CD4-positive, alpha-beta memory T cell (primary cell): ENCODE measurements around the gene THSD7A. TPM values are rescaled to one million over a fixed set of nuclear protein-coding genes. Genes with fewer than 3 reads are reported as not detected.

Experiments
- CTCF ChIA-PET: fragments of 350-600 bp; sonication (Branson Sonifier 250); formaldehyde crosslinking; loops from one replicate; lab custom pipeline; 2021; ENCODE audit warnings: inconsistent platforms; ENCODE audit not compliant: partially characterized antibody; lab: Charles Lee
- POLR2A ChIA-PET: fragments of 350-600 bp; sonication (Branson Sonifier 250); formaldehyde crosslinking; loops from one replicate; lab custom pipeline; 2021; ENCODE audit not compliant: partially characterized antibody; lab: Charles Lee
- DNase-seq, 5 donors: peaks; one replicate each; pipeline versions ENCODE4 v3.0.0 to v3.0.0-alpha.2; 2020 to 2022; ENCODE audit warnings: mixed read lengths in 1 of 5
- H3K27ac ChIP-seq: one replicate; pipeline ENCODE4 v1.7.0; 2013; ENCODE audit warnings: low read depth, low read length
- H3K27me3 ChIP-seq: 2 replicates; pipeline ENCODE4 v1.7.0; 2013; ENCODE audit warnings: mild to moderate bottlenecking, low read length, moderate library complexity; ENCODE audit not compliant: insufficient read depth
- H3K36me3 ChIP-seq: 2 replicates; pipeline ENCODE4 v1.7.0; 2013; ENCODE audit warnings: mild to moderate bottlenecking, low read length, moderate library complexity; ENCODE audit not compliant: insufficient read depth
- H3K4me1 ChIP-seq: 2 replicates; pipeline ENCODE4 v1.7.0; 2013; ENCODE audit warnings: mild to moderate bottlenecking, low read length, moderate library complexity; ENCODE audit not compliant: insufficient read depth
- H3K4me3 ChIP-seq, 2 donors: one replicate each; pipeline ENCODE4 v1.7.0; 2013; ENCODE audit warnings: low read length in 2 of 2, mild to moderate bottlenecking in 1 of 2
- H3K9me3 ChIP-seq, 2 donors: one replicate each; pipeline ENCODE4 v1.7.0; 2013; ENCODE audit warnings: low read length in 2 of 2, control low read depth in 1 of 2; ENCODE audit not compliant: control insufficient read depth in 1 of 2
- H3K27ac Mint-ChIP-seq, 7 donors: one replicate each; pipeline ENCODE4 v1.8.0; 2020 to 2021; ENCODE audit warnings: mixed read lengths in 7 of 7, mild to moderate bottlenecking in 6 of 7, inconsistent platforms in 3 of 7, moderate library complexity in 3 of 7
- H3K27me3 Mint-ChIP-seq, 2 donors: one replicate each; pipeline ENCODE4 v1.8.0; 2020 to 2021; ENCODE audit warnings: mixed read lengths in 2 of 2
- H3K36me3 Mint-ChIP-seq, 2 donors: one replicate each; pipeline ENCODE4 v1.8.0; 2020 to 2021; ENCODE audit warnings: mixed read lengths in 2 of 2, inconsistent platforms in 1 of 2, mild to moderate bottlenecking in 1 of 2
- H3K4me1 Mint-ChIP-seq, 4 donors: one replicate each; pipeline ENCODE4 v1.8.0; 2020 to 2021; ENCODE audit warnings: mixed read lengths in 4 of 4, mild to moderate bottlenecking in 1 of 4
- H3K4me3 Mint-ChIP-seq, 8 donors: one replicate each; pipeline ENCODE4 v1.8.0; 2020 to 2021; ENCODE audit warnings: mixed read lengths in 8 of 8, mild to moderate bottlenecking in 7 of 8, moderate library complexity in 6 of 8, inconsistent platforms in 3 of 8
- H3K9me3 Mint-ChIP-seq, 8 donors: one replicate each; pipeline ENCODE4 v1.8.0; 2020 to 2021; ENCODE audit warnings: mixed read lengths in 8 of 8, mild to moderate bottlenecking in 5 of 8, inconsistent platforms in 3 of 8, moderate library complexity in 1 of 8
- intact Hi-C: fragments of 100-400 bp; cut with micrococcal nuclease; formaldehyde crosslinking; loops from one replicate; pipeline ENCODE4 v1.15.1; 2023
- polyA plus RNA-seq, 2 donors: library from polyadenylated mRNA; unstranded; fragments of 300-500 nt; fragmentation: Illumina TruSeq; gene quantifications; one replicate each; pipeline ENCODE4 v1.2.3, GENCODE V29; 2021
- total RNA-seq, 2 experiments: library from RNA; stranded (reverse); gene quantifications; one replicate each; pipeline ENCODE4 v1.2.3, GENCODE V29; 2021

THSD7A gene
- total and polyA plus RNA-seq, 4 experiments from 2014 or later = not detected

DNA sequence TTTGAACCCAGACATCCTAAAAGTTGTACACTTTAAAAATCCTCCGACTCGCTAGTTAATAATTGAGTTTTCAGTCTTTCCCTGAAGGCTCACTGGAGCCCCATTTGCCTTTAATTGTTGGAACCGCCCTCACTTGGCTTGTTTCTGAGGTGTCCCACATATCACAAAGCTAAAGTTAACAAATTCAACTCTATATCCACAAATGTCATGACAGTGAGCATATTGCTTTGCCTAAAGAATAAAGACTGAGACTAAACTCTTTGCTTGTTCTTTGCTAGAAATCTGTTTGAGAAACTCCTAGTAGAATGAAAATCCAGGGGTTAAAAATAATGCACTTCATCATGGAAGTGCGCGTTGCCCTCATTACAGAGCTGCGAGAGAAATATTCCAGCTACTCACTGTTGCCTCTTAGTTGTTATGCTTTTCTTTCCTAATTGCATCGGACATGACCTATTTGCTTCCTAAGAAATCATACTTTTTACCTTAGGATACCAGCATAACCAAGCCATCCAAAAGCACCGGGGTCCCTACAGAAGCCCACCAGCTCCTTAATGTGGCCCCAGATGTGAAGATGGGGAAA, 752 bp downstream of the THSD7A start:
- no peak overlapping the region for H3K27ac Mint-ChIP-seq
- Histone ChIP-seq H3K27me3 (peaks cover 8% of the 10 kb centered on the region), H3K36me3 (no peaks in the 10 kb centered on the region), H3K4me3 (no peak overlapping the region), H3K9me3 (no peaks in the 10 kb centered on the region), H3K4me1 (peaks cover 4% of the 10 kb centered on the region), H3K27ac (no peak overlapping the region)
- POLR2A ChIA-PET = no interaction called here
- H3K9me3 Mint-ChIP-seq = no peaks in the 10 kb centered on the region
- peak overlapping the region in 5 of 8 donors; percentile 14 to 65 (median 47) for H3K4me3 Mint-ChIP-seq
- H3K27me3 Mint-ChIP-seq = peaks cover 16 to 20% of the 10 kb centered on the region in 2 donors
- H3K36me3 Mint-ChIP-seq = no peaks in the 10 kb centered on the region
- intact Hi-C loops = no loop called here
- CTCF ChIA-PET = no interaction called here
- H3K4me1 Mint-ChIP-seq = peaks cover 0 to 10% (median 5%) of the 10 kb centered on the region in 4 donors
- no peak for DNase-seq

DNA sequence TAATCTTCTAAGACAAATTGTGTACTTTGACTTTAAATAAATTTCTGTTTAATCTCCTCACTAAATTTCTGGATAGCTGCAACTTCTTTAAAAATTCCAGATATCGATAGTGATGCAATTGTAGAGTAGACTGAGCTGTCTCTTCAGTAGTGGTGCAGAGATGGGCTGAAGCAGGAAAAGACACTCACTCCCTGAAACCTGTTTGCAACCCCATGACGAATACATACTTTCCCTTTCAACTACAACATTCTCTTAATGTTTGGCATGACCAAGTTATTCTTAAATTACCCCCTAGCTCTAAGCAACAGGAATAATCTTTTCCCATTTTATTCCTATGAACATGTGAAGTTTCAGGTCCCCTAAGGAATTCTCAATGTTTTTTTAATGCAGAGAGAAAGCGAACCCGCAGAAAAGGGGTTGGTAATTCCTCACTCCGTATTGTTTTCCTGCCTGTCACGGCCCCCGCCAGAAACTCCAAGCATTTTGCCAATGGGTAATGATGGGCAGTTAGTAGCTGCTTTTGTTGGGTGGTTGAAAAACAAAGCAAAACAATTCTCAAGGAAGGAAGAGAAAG, 1.3 kb downstream of the THSD7A start:
- ChIA-PET CTCF (no interaction called here), POLR2A (no interaction called here)
- Mint-ChIP-seq H3K4me1 (peaks cover 0 to 10% (median 5%) of the 10 kb centered on the region in 4 donors), H3K36me3 (no peaks in the 10 kb centered on the region), H3K27ac (no peak overlapping the region), H3K4me3 (peak overlapping the region in 5 of 8 donors; percentile 5 to 65 (median 47)), H3K27me3 (peaks cover 16 to 20% of the 10 kb centered on the region in 2 donors), H3K9me3 (no peaks in the 10 kb centered on the region)
- DNase-seq = no peak
- no peaks in the 10 kb centered on the region for H3K36me3 ChIP-seq
- no peak overlapping the region for H3K4me3 ChIP-seq
- peaks cover 4% of the 10 kb centered on the region for H3K4me1 ChIP-seq
- H3K27me3 ChIP-seq = peaks cover 8% of the 10 kb centered on the region
- intact Hi-C loops = no loop called here
- H3K9me3 ChIP-seq = no peaks in the 10 kb centered on the region
- no peak overlapping the region for H3K27ac ChIP-seq

DNA sequence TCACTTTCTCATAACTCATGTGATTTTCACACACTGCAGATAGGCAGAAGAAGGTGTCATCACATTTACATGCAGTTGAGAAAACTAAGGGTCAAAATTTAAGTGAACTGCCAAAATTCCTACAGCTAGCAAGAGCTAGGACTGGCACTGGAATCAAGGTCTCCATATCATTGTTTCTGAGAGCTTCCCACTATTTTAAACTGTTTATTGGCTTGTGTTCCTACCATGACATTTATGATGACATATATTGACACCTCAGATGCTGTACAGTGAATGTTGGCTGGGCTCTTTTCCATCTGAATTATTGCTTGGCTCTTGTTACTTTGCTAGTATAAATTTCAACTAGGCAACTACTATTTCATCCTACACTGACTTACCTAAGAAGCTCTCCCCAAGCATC, 2.0 kb downstream of the THSD7A start:
- Histone ChIP-seq H3K9me3 (no peaks in the 10 kb centered on the region), H3K36me3 (no peaks in the 10 kb centered on the region), H3K4me1 (peaks cover 4% of the 10 kb centered on the region), H3K4me3 (no peak overlapping the region), H3K27me3 (peaks cover 8% of the 10 kb centered on the region), H3K27ac (no peak overlapping the region)
- Mint-ChIP-seq H3K4me1 (peaks cover 0 to 10% (median 5%) of the 10 kb centered on the region in 4 donors), H3K27ac (no peak overlapping the region), H3K9me3 (no peaks in the 10 kb centered on the region), H3K36me3 (no peaks in the 10 kb centered on the region), H3K4me3 (no peak overlapping the region), H3K27me3 (peaks cover 16 to 20% of the 10 kb centered on the region in 2 donors)
- POLR2A ChIA-PET = no interaction called here
- intact Hi-C loops = no loop called here
- CTCF ChIA-PET = no interaction called here
- no peak for DNase-seq

DNA sequence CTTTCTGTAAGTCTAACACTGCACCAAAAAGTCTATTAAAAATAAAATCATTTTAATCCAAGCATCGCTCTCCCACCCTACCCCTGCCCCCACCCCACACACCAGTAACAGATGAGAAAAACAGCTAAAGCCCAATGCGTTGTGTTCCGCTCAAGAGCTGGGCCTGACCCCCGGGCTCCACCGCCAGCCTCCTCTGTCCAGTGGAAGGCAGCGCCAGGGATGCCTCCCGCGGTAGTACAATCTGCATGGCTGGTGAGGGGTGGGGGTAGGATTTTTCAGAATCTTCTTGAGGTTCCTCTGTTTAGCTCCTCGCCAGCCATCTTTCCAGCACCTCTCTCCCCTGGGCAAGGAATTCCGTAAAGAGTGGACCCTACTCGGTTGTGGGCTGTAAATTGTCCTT, 12.1 kb downstream of the THSD7A start:
- Histone ChIP-seq H3K27ac (no peak overlapping the region), H3K4me1 (no peaks in the 10 kb centered on the region), H3K27me3 (no peaks in the 10 kb centered on the region), H3K4me3 (no peak overlapping the region), H3K9me3 (no peaks in the 10 kb centered on the region), H3K36me3 (no peaks in the 10 kb centered on the region)
- Mint-ChIP-seq H3K36me3 (no peaks in the 10 kb centered on the region), H3K4me1 (no peaks in the 10 kb centered on the region), H3K27me3 (peaks cover 0 to 1% of the 10 kb centered on the region in 2 donors), H3K4me3 (no peak overlapping the region), H3K27ac (no peak overlapping the region), H3K9me3 (peaks cover 0 to 3% (median 0%) of the 10 kb centered on the region in 8 donors)
- DNase-seq = no peak
- ChIA-PET CTCF (no interaction called here), POLR2A (no interaction called here)
- intact Hi-C loops = no loop called here

DNA sequence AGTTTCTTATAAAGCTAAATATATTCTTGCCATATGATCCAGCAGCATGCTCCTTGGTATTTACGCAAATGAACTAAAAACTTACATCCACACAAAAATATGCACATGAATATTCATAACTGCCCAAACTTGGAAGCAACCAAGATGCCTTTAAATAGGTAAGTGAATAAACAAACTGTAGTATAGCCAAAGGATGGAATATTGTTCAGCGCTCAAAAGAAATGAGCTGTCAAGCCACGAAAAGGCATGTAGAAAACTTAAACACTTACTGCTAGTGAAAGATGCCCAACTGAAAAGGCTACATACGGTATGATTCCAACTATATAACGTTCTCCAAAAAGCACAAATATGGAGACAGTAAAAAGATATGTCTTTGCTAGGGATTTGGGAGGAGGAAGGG, 12.7 kb downstream of the THSD7A start:
- Mint-ChIP-seq H3K4me3 (no peak overlapping the region), H3K36me3 (no peaks in the 10 kb centered on the region), H3K27ac (no peak overlapping the region), H3K9me3 (peaks cover 0 to 3% (median under 1%) of the 10 kb centered on the region in 8 donors), H3K27me3 (peaks cover 0 to 1% of the 10 kb centered on the region in 2 donors), H3K4me1 (no peaks in the 10 kb centered on the region)
- no peaks in the 10 kb centered on the region for H3K4me1 ChIP-seq
- intact Hi-C loops = no loop called here
- ChIA-PET POLR2A (no interaction called here), CTCF (no interaction called here)
- no peak overlapping the region for H3K4me3 ChIP-seq
- no peaks in the 10 kb centered on the region for H3K9me3 ChIP-seq
- no peaks in the 10 kb centered on the region for H3K27me3 ChIP-seq
- H3K36me3 ChIP-seq = no peaks in the 10 kb centered on the region
- no peak for DNase-seq
- H3K27ac ChIP-seq = no peak overlapping the region

DNA sequence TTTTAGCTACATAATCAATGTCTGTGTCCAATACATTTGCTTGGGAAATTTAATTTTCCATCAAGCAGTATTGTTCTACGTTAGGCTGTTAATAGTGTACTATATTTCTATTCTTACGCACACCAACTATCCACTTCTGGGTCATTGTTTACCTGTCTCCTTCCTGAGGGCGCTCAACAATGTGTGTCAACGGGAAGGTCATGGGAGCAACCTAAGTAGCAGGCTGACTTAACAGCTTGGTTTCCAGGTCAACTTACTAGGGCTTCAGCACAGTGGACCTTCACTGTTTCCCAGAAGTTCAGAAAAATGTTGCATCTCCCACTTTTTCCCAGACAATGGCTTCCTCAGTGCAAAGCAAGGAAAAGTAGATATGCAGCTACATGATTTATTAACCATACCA, 13.7 kb downstream of the THSD7A start:
- Mint-ChIP-seq H3K4me1 (no peaks in the 10 kb centered on the region), H3K27me3 (peaks cover 0 to 1% of the 10 kb centered on the region in 2 donors), H3K9me3 (peaks cover 0 to 3% (median under 1%) of the 10 kb centered on the region in 8 donors), H3K4me3 (no peak overlapping the region), H3K36me3 (no peaks in the 10 kb centered on the region), H3K27ac (no peak overlapping the region)
- no peaks in the 10 kb centered on the region for H3K27me3 ChIP-seq
- H3K4me1 ChIP-seq = no peaks in the 10 kb centered on the region
- ChIA-PET POLR2A (no interaction called here), CTCF (no interaction called here)
- intact Hi-C loops = no loop called here
- no peak overlapping the region for H3K4me3 ChIP-seq
- DNase-seq = no peak
- H3K36me3 ChIP-seq = no peaks in the 10 kb centered on the region
- H3K9me3 ChIP-seq = no peaks in the 10 kb centered on the region
- no peak overlapping the region for H3K27ac ChIP-seq

DNA sequence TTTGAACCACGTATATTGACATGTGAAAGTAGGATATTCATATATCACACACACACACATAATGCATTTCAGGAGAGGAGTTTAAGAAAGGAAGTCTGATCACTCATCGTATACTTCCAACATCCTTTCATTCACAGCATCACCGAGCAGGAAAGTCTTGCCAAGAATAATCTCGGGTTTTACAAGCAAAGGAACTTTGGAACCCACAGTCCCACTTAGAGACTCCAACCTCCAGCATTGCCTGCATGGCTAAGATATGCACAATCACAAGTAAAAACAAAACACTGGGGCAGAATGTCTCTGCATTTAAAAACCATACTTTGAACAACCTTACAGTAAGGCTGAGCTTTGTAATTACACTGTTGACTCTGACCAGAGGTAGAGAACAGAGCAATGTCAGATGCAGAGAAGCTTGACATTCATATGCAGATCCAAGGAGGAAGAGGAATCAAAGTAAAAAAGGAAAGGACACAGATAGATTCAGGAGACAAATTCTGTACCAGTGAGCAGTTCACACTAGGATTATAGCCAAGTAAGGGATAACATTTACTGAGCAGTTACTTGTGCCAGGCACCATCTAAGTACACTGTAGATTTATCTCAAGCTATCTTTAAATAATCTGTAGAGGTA, 14.8 kb downstream of the THSD7A start:
- ChIA-PET POLR2A (no interaction called here), CTCF (no interaction called here)
- no peak overlapping the region for H3K27ac ChIP-seq
- Mint-ChIP-seq H3K4me3 (no peak overlapping the region), H3K9me3 (peaks cover 0 to 3% (median 0%) of the 10 kb centered on the region in 8 donors), H3K27ac (no peak overlapping the region), H3K27me3 (peaks cover 0 to 1% of the 10 kb centered on the region in 2 donors), H3K4me1 (no peaks in the 10 kb centered on the region), H3K36me3 (no peaks in the 10 kb centered on the region)
- no peak for DNase-seq
- H3K27me3 ChIP-seq = no peaks in the 10 kb centered on the region
- no peaks in the 10 kb centered on the region for H3K36me3 ChIP-seq
- H3K9me3 ChIP-seq = no peaks in the 10 kb centered on the region
- no peaks in the 10 kb centered on the region for H3K4me1 ChIP-seq
- intact Hi-C loops = no loop called here
- H3K4me3 ChIP-seq = no peak overlapping the region
